H1 (cell line): ENCODE measurements around the gene ERVMER34-1. TPM values are rescaled to one million over a fixed set of nuclear protein-coding genes. Genes with fewer than 3 reads are reported as not detected.
A peak's percentile ranks its signal among the peaks of the same experiment; 100 is the strongest.

Source experiments
- CTCF ChIA-PET: fragments of 300-600 bp; sonication (Branson Sonifier 250); formaldehyde crosslinking; loops from one replicate; lab custom pipeline; 2021; ENCODE audit not compliant: partially characterized antibody; lab: Charles Lee
- POLR2A ChIA-PET: fragments of 300-600 bp; sonication (Branson Sonifier 250); formaldehyde crosslinking; loops from one replicate; lab custom pipeline; 2021; ENCODE audit warnings: inconsistent platforms; ENCODE audit not compliant: partially characterized antibody; lab: Charles Lee
- DNase-seq, 2 experiments: peaks; one replicate each; pipeline versions ENCODE4 v3.0.0 to v3.0.0-alpha.2; 2010 to 2022; ENCODE audit warnings: low spot score in 2 of 2, low read depth in 1 of 2, mixed read lengths in 1 of 2
- FAIRE-seq: peaks from 2 replicates; lab custom pipeline; 2011; peaks lifted over from hg19 to GRCh38; lab: Jason Lieb, UNC
- H2AFZ ChIP-seq: 2 replicates; pipeline ENCODE4 v1.8.1; 2012; ENCODE audit warnings: low read length, inconsistent platforms
- H2AK5ac ChIP-seq: 2 replicates; pipeline ENCODE4 v1.6.1; 2013; ENCODE audit warnings: low read depth, low read length
- H2BK120ac ChIP-seq: replicated peaks from 2 replicates; pipeline ENCODE3; 2013; ENCODE audit warnings: low read depth, low read length, inconsistent platforms
- H2BK12ac ChIP-seq: 2 replicates; pipeline ENCODE4 v1.6.1; 2013; ENCODE audit warnings: low read depth, low read length
- H2BK15ac ChIP-seq: 2 replicates; pipeline ENCODE4 v1.6.1; 2013; ENCODE audit warnings: low read length
- H2BK20ac ChIP-seq: 2 replicates; pipeline ENCODE4 v1.6.1; 2013; ENCODE audit warnings: low read length
- H2BK5ac ChIP-seq: 2 replicates; pipeline ENCODE4 v1.6.1; 2013; ENCODE audit warnings: low read depth, low read length
- H3K14ac ChIP-seq: 2 replicates; pipeline ENCODE4 v1.6.1; 2013; ENCODE audit warnings: inconsistent platforms; ENCODE audit not compliant: insufficient read length
- H3K18ac ChIP-seq: 2 replicates; pipeline ENCODE4 v1.6.1; 2013; ENCODE audit warnings: low read length; ENCODE audit errors: extremely low read depth
- H3K23ac ChIP-seq: 2 replicates; pipeline ENCODE4 v1.6.1; 2013; ENCODE audit warnings: inconsistent platforms; ENCODE audit not compliant: insufficient read length
- H3K23me2 ChIP-seq: 2 replicates; pipeline ENCODE4 v1.6.1; 2013; ENCODE audit warnings: low read depth, low read length
- H3K27ac ChIP-seq: 2 replicates; pipeline ENCODE4 v1.6.1; 2011; ENCODE audit warnings: low read depth, low read length, inconsistent platforms
- H3K27me3 ChIP-seq, 4 experiments: replicated peaks in 1 of 4; 1 replicate in 1 of 4; 2 replicates in 3 of 4; pipeline versions ENCODE4 v1.6.1 to v1.8.1; 2011 to 2013; ENCODE audit warnings: low read length in 3 of 4, mild to moderate bottlenecking in 3 of 4, inconsistent platforms in 2 of 4, mixed read lengths in 2 of 4, moderate library complexity in 1 of 4; ENCODE audit not compliant: control insufficient read depth in 3 of 4, insufficient read depth in 3 of 4; ENCODE audit errors: extremely low read depth in 1 of 4
- H3K36me3 ChIP-seq, 4 experiments: 2 replicates each; pipeline versions ENCODE4 v1.6.1 to v1.8.1; 2011 to 2013; ENCODE audit warnings: mild to moderate bottlenecking in 4 of 4, low read length in 3 of 4, moderate library complexity in 2 of 4, control low read depth in 1 of 4, inconsistent platforms in 1 of 4; ENCODE audit not compliant: insufficient read depth in 4 of 4, control insufficient read depth in 2 of 4
- H3K4ac ChIP-seq: replicated peaks from 2 replicates; pipeline ENCODE3; 2013; ENCODE audit warnings: low read length, low read depth, mixed read lengths, inconsistent platforms; ENCODE audit not compliant: insufficient read length
- H3K4me1 ChIP-seq, 4 experiments: replicated peaks in 1 of 4; 1 replicate in 1 of 4; 2 replicates in 3 of 4; pipeline versions ENCODE4 v1.6.1 to v1.8.1; 2011 to 2013; ENCODE audit warnings: low read length in 3 of 4, inconsistent platforms in 2 of 4, mixed read lengths in 1 of 4; ENCODE audit not compliant: insufficient read depth in 4 of 4, control insufficient read depth in 3 of 4
- H3K4me2 ChIP-seq, 2 experiments: 2 replicates each; pipeline versions ENCODE4 v1.6.1 to v1.8.1; 2011 to 2013; ENCODE audit warnings: low read depth in 2 of 2, low read length in 2 of 2, control low read depth in 1 of 2, inconsistent platforms in 1 of 2, mild to moderate bottlenecking in 1 of 2; ENCODE audit not compliant: insufficient read depth in 1 of 2
- H3K4me3 ChIP-seq, 4 experiments: fragments of 200-600, 300-600 bp in 1 of 4; sonication (generic), shearing (Covaris generic), sonication (Bioruptor Twin) in 1 of 4; 2 replicates each; pipeline versions ENCODE4 v1.5.1 to v1.8.1; 2011 to 2016; ENCODE audit warnings: low read length in 4 of 4, low read depth in 3 of 4, control low read depth in 2 of 4, inconsistent platforms in 2 of 4, mild to moderate bottlenecking in 2 of 4, mixed read lengths in 1 of 4, moderate library complexity in 1 of 4; ENCODE audit not compliant: insufficient read depth in 2 of 4; ENCODE audit errors: extremely low read depth in 1 of 4
- H3K56ac ChIP-seq: replicated peaks from 2 replicates; pipeline ENCODE3; 2013; ENCODE audit warnings: low read depth, mild to moderate bottlenecking, mixed read lengths, low read length, inconsistent platforms; ENCODE audit not compliant: insufficient read length
- H3K79me1 ChIP-seq: 2 replicates; pipeline ENCODE4 v1.6.1; 2013; ENCODE audit warnings: low read depth, low read length, control low read depth
- H3K79me2 ChIP-seq, 2 experiments: 2 replicates each; pipeline versions ENCODE4 v1.6.1 to v1.8.1; 2012 to 2013; ENCODE audit warnings: low read length in 2 of 2, mild to moderate bottlenecking in 2 of 2, inconsistent platforms in 1 of 2; ENCODE audit not compliant: insufficient read depth in 2 of 2, control insufficient read depth in 1 of 2
- H3K9ac ChIP-seq, 4 experiments: replicated peaks in 1 of 4; 1 replicate in 1 of 4; 2 replicates in 3 of 4; pipeline versions ENCODE4 v1.6.1 to v1.8.1; 2011 to 2013; ENCODE audit warnings: low read depth in 3 of 4, low read length in 3 of 4, control low read depth in 2 of 4, mild to moderate bottlenecking in 2 of 4, moderate library complexity in 2 of 4, inconsistent platforms in 1 of 4; ENCODE audit errors: extremely low read depth in 1 of 4
- H3K9me3 ChIP-seq, 2 experiments: 2 replicates each; pipeline versions ENCODE4 v1.6.1 to v1.8.1; 2012 to 2013; ENCODE audit warnings: mild to moderate bottlenecking in 2 of 2, moderate library complexity in 2 of 2, control low read depth in 1 of 2, inconsistent platforms in 1 of 2, low read depth in 1 of 2, low read length in 1 of 2, mixed read lengths in 1 of 2; ENCODE audit not compliant: insufficient read depth in 2 of 2
- H4K20me1 ChIP-seq, 2 experiments: replicated peaks in 1 of 2; 2 replicates each; pipeline versions ENCODE3 to v1.8.1; 2011 to 2013; ENCODE audit warnings: inconsistent platforms in 2 of 2, low read length in 2 of 2, mild to moderate bottlenecking in 1 of 2; ENCODE audit not compliant: insufficient read depth in 2 of 2, control insufficient read depth in 1 of 2
- H4K5ac ChIP-seq: 2 replicates; pipeline ENCODE4 v1.6.1; 2013; ENCODE audit warnings: low read length, low read depth, mixed read lengths, inconsistent platforms; ENCODE audit not compliant: insufficient read length
- H4K8ac ChIP-seq: 2 replicates; pipeline ENCODE4 v1.8.0; 2013; ENCODE audit warnings: mild to moderate bottlenecking, moderate library complexity, low read length, inconsistent platforms; ENCODE audit not compliant: insufficient read depth; ENCODE audit errors: extremely low read depth
- H4K91ac ChIP-seq: replicated peaks from 2 replicates; pipeline ENCODE3; 2013; ENCODE audit warnings: low read length, mixed read lengths, inconsistent platforms; ENCODE audit not compliant: insufficient read length
- ATF2 ChIP-seq: IDR thresholded peaks from 2 replicates; pipeline ENCODE4 v1.6.1; 2012; ENCODE audit warnings: low read length, inconsistent platforms
- ATF3 ChIP-seq: IDR thresholded peaks from 2 replicates; pipeline ENCODE4 v1.6.1; 2011; ENCODE audit warnings: low read depth, mild to moderate bottlenecking, low read length; ENCODE audit not compliant: insufficient read depth
- CHD1 ChIP-seq: IDR thresholded peaks from 2 replicates; pipeline ENCODE4 v1.6.1; 2012; ENCODE audit warnings: low read depth, low read length, improper control_type of control experiment
- EP300 ChIP-seq, 2 experiments: IDR thresholded peaks; 1 replicate in 1 of 2; 2 replicates in 1 of 2; pipeline ENCODE4 v1.6.1; 2011 to 2012; ENCODE audit warnings: low read depth in 2 of 2, low read length in 2 of 2, mild to moderate bottlenecking in 2 of 2, borderline replicate concordance in 1 of 2, inconsistent platforms in 1 of 2, moderate library complexity in 1 of 2
- GTF2F1 ChIP-seq: IDR thresholded peaks from 2 replicates; pipeline ENCODE4 v1.6.1; 2012; ENCODE audit warnings: low read depth, low read length, improper control_type of control experiment, borderline replicate concordance
- MAFK ChIP-seq: IDR thresholded peaks from 2 replicates; pipeline ENCODE4 v1.6.1; 2012; ENCODE audit warnings: low read depth, mild to moderate bottlenecking, improper control_type of control experiment, low read length
- POLR2AphosphoS5 ChIP-seq: IDR thresholded peaks from 2 replicates; pipeline ENCODE4 v1.6.1; 2011; ENCODE audit warnings: low read depth, low read length
- POU5F1 ChIP-seq: IDR thresholded peaks from 2 replicates; pipeline ENCODE4 v1.6.1; 2011; ENCODE audit warnings: low read depth, mild to moderate bottlenecking, low read length, moderate library complexity
- SAP30 ChIP-seq: fragments of 300-600 bp; sonication (generic); IDR thresholded peaks from 2 replicates; pipeline ENCODE4 v1.7.1; 2012; ENCODE audit warnings: low read length, moderate library complexity, mild to moderate bottlenecking, inconsistent platforms; ENCODE audit not compliant: insufficient read depth, insufficient replicate concordance
- SP1 ChIP-seq: IDR thresholded peaks from 2 replicates; pipeline ENCODE4 v1.6.1; 2011; ENCODE audit warnings: low read depth, low read length
- SUZ12 ChIP-seq: fragments of 200-600 bp; sonication (generic); IDR thresholded peaks from 2 replicates; pipeline ENCODE4 v1.6.1; 2012; ENCODE audit warnings: mild to moderate bottlenecking, inconsistent platforms, low read length, moderate library complexity, mixed read lengths
- WGBS, 2 experiments: shearing (Covaris generic) in 1 of 2; methylation state at CpG; one replicate each; pipeline versions ENCODE4 v1.1.6 to v1.1.7; 2013 to 2015; ENCODE audit warnings: low lambda C conversion rate in 2 of 2, mixed read lengths in 2 of 2, inconsistent platforms in 1 of 2, low coverage in 1 of 2, missing lambda C conversion rate in 1 of 2; ENCODE audit not compliant: insufficient replicate concordance in 2 of 2, insufficient coverage in 1 of 2, insufficient read length in 1 of 2; ENCODE audit errors: extremely low coverage in 1 of 2, missing lambda C conversion rate in 1 of 2; 5-methylcytosine and 5-hydroxymethylcytosine counted together
- polyA plus RNA-seq, 7 experiments: library from polyadenylated mRNA; depleted of rRNA in 3 of 7; stranded (reverse) in 5 of 7; unstranded in 2 of 7; fragments of >200 nt in 5 of 7; fragments of 200-250 nt in 2 of 7; gene quantifications; 1 replicate in 5 of 7; 2 replicates in 1 of 7; 4 replicates in 1 of 7; pipeline versions ENCODE4 v1.2.1 to v1.2.3, GENCODE V29; 2011 to 2013; ENCODE audit warnings: missing spikeins in 2 of 7, mixed read lengths in 2 of 7
- total RNA-seq: library from RNA; stranded (reverse); fragmentation: NEBNext Ultra II Directional; extraction: Animal tissue kit (Norgen Biotek cat#: 25700); gene quantifications from 2 replicates; pipeline ENCODE4 v1.2.1, GENCODE V29; 2021

The ERVMER34-1 gene
- total and polyA plus RNA-seq, 2 of the 8 experiments (the other 6 are each of a cell fraction or from before 2014, with no cell fraction given), result 14.2 to 34.3 TPM

GRCh38 chr4:52728691-52729240, 22.5 kb downstream of the ERVMER34-1 start:
- Histone ChIP-seq H4K5ac (no peak overlapping the region), H3K23me2 (no peaks in the 10 kb centered on the region), H3K56ac (no peak overlapping the region), H2AFZ (no peak overlapping the region), H3K79me2 (no peaks in the 10 kb centered on the region), H2BK12ac (0 out of 2 replicates have a peak overlapping the region, but pooled peaks have one; percentile 12), H3K9ac (no peak overlapping the region), H3K27me3 (no peaks in the 10 kb centered on the region), H4K91ac (no peak overlapping the region), H3K14ac (no peak overlapping the region), H3K36me3 (no peaks in the 10 kb centered on the region), H2BK5ac (no peak overlapping the region), H3K9me3 (no peaks in the 10 kb centered on the region), H3K79me1 (no peaks in the 10 kb centered on the region), H3K4me1 (peaks cover 0 to 4% (median 0%) of the 10 kb centered on the region in 4 experiments; a peak in 1 of 7 replicates), H3K18ac (no peak overlapping the region), H4K8ac (no peak overlapping the region), H2BK120ac (no peak overlapping the region), H2BK20ac (no peak overlapping the region), H2BK15ac (no peak overlapping the region), H3K23ac (no peak overlapping the region), H3K27ac (no peak overlapping the region), H3K4me2 (no peak overlapping the region), H3K4me3 (no peak overlapping the region), H2AK5ac (no peak overlapping the region), H3K4ac (no peak overlapping the region), H4K20me1 (no peaks in the 10 kb centered on the region)
- DNase-seq (no peak), FAIRE-seq (no peak)
- CTCF ChIA-PET, result interaction anchor here (1.2 to 2.0 kb wide), 2 partner anchors 16 to 255 kb away, joined by 3 to 5 read pairs; no protein-coding TSS in a partner anchor
- POLR2A ChIA-PET, result interaction anchor here (1.2 to 4.8 kb wide), 6 partner anchors 11 to 138 kb away, joined by 4 to 37 read pairs (median 5); no protein-coding TSS in a partner anchor
- WGBS, 2 experiments, result 86% methylated on average over 2 of the region's 2 CpGs; no CpG with 5 or more reads in 1 of the 2 experiments
- TF ChIP-seq MAFK (no peak), SUZ12 (no peak), POLR2AphosphoS5 (no peak), GTF2F1 (no peak), CHD1 (no peak), SAP30 (no peak), ATF2 (no peak), ATF3 (no peak), SP1 (no peak), EP300 (IDR thresholded peaks at IDR 0.05; ENCODE audit: borderline replicate concordance in 1 of 2, low read depth in 2 of 2, low read length in 2 of 2) (no peak), POU5F1 (no peak)
